KMS-11 (cell line): ENCODE measurements around the gene TJP3.

ENCODE experiments used
- H2AFZ ChIP-seq: fragments of 200-600 bp; sonication (generic); 2 replicates; pipeline ENCODE4 v1.6.1; 2016; ENCODE audit warnings: antibody characterized with exemption, mixed run types, low read depth
- H3K27ac ChIP-seq: fragments of 200-600 bp; sonication (generic); 2 replicates; pipeline ENCODE4 v1.6.1; 2016; ENCODE audit warnings: mild to moderate bottlenecking, mixed run types
- H3K27me3 ChIP-seq: fragments of 200-600 bp; sonication (generic); 2 replicates; pipeline ENCODE4 v1.6.1; 2017; ENCODE audit warnings: mild to moderate bottlenecking, low read depth, mixed run types, moderate library complexity; ENCODE audit not compliant: insufficient read depth
- H3K36me3 ChIP-seq: fragments of 200-600 bp; sonication (generic); 2 replicates; pipeline ENCODE4 v1.6.1; 2017; ENCODE audit warnings: mild to moderate bottlenecking, mixed run types; ENCODE audit not compliant: insufficient read depth
- H3K4me1 ChIP-seq: fragments of 200-600 bp; sonication (generic); 2 replicates; pipeline ENCODE4 v1.6.1; 2016; ENCODE audit warnings: mild to moderate bottlenecking, low read depth, mixed run types; ENCODE audit not compliant: poor library complexity, severe bottlenecking
- H3K4me2 ChIP-seq: fragments of 200-600 bp; sonication (generic); 2 replicates; pipeline ENCODE4 v1.7.0; 2016; ENCODE audit warnings: mild to moderate bottlenecking, mixed run types
- H3K4me3 ChIP-seq: fragments of 200-600 bp; sonication (generic); IDR thresholded peaks from 2 replicates; pipeline ENCODE4 v1.6.1; 2017; ENCODE audit warnings: low read depth, low read length, mixed read lengths; ENCODE audit not compliant: insufficient read depth
- H3K79me2 ChIP-seq: fragments of 200-600 bp; sonication (generic); 2 replicates; pipeline ENCODE4 v1.6.1; 2016; ENCODE audit warnings: low read depth, mixed run types; ENCODE audit not compliant: insufficient read depth
- H3K9ac ChIP-seq: fragments of 200-600 bp; sonication (generic); 2 replicates; pipeline ENCODE4 v1.6.1; 2016; ENCODE audit warnings: mild to moderate bottlenecking, mixed run types
- H4K20me1 ChIP-seq: fragments of 200-600 bp; sonication (generic); 2 replicates; pipeline ENCODE4 v1.6.1; 2016; ENCODE audit warnings: mild to moderate bottlenecking, mixed run types; ENCODE audit not compliant: insufficient read depth
- TF ChIP-seq, protein P1 (sequence below): fragments of 200-600 bp; sonication (generic); conservative IDR thresholded peaks from 2 replicates; pipeline ENCODE4 v1.6.1; 2017; ENCODE audit warnings: low read depth, mild to moderate bottlenecking, antibody characterized with exemption, low read length, moderate library complexity, mixed read lengths

Gene TJP3

DNA sequence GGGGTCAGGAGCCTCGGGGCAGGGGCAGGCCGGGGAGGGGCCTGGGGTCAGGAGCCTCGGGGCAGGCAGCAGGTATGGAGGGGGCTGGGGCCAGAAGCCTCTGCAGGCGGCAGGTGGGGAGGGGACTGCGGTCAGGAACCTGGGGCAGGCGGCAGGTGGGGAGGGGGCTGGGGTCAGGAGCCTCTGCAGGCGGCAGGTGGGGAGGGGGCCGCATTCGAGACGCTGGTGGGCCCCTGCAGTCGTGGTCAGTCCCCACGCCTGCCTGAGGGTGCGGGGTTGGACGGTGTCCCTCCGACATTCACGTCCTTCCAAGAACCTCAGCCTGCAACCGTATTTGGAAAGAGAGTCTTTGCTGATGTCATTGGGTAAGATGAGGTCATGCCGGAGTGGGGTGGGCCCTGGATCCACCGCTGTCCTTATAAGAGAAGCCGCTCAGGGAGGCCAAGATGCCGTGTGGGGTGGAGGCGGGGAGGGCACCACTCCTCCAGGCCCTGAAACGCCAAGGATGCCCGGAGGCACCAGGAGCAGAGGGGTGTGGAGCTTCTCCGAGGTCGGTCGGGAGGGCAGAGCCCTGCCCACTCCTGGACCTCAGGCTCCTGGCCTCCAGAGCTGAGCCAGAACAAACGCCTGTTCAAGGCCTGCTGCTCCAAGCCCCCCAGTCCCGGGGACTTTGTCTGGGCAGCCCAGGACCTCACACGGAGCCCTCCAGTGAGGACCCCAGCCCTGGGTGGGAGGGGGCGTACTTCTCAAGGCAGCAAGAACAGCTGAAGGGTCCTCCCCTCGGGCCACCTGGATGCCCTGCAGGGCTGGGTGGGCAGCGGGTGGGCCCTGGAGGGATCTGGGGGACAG, 38.0 kb upstream of the TJP3 start:
- H2AFZ ChIP-seq = no peak overlapping the region
- peaks cover 6% of the 10 kb centered on the region for H3K4me1 ChIP-seq
- no peak overlapping the region for H3K9ac ChIP-seq
- H3K27me3 ChIP-seq = no peaks in the 10 kb centered on the region
- H3K79me2 ChIP-seq = no peaks in the 10 kb centered on the region
- H4K20me1 ChIP-seq = no peaks in the 10 kb centered on the region
- no peak overlapping the region for H3K4me3 ChIP-seq
- TF ChIP-seq, protein P1, sequence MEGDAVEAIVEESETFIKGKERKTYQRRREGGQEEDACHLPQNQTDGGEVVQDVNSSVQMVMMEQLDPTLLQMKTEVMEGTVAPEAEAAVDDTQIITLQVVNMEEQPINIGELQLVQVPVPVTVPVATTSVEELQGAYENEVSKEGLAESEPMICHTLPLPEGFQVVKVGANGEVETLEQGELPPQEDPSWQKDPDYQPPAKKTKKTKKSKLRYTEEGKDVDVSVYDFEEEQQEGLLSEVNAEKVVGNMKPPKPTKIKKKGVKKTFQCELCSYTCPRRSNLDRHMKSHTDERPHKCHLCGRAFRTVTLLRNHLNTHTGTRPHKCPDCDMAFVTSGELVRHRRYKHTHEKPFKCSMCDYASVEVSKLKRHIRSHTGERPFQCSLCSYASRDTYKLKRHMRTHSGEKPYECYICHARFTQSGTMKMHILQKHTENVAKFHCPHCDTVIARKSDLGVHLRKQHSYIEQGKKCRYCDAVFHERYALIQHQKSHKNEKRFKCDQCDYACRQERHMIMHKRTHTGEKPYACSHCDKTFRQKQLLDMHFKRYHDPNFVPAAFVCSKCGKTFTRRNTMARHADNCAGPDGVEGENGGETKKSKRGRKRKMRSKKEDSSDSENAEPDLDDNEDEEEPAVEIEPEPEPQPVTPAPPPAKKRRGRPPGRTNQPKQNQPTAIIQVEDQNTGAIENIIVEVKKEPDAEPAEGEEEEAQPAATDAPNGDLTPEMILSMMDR = no peak
- no peak overlapping the region for H3K4me2 ChIP-seq
- H3K36me3 ChIP-seq = no peaks in the 10 kb centered on the region
- no peak overlapping the region for H3K27ac ChIP-seq

DNA sequence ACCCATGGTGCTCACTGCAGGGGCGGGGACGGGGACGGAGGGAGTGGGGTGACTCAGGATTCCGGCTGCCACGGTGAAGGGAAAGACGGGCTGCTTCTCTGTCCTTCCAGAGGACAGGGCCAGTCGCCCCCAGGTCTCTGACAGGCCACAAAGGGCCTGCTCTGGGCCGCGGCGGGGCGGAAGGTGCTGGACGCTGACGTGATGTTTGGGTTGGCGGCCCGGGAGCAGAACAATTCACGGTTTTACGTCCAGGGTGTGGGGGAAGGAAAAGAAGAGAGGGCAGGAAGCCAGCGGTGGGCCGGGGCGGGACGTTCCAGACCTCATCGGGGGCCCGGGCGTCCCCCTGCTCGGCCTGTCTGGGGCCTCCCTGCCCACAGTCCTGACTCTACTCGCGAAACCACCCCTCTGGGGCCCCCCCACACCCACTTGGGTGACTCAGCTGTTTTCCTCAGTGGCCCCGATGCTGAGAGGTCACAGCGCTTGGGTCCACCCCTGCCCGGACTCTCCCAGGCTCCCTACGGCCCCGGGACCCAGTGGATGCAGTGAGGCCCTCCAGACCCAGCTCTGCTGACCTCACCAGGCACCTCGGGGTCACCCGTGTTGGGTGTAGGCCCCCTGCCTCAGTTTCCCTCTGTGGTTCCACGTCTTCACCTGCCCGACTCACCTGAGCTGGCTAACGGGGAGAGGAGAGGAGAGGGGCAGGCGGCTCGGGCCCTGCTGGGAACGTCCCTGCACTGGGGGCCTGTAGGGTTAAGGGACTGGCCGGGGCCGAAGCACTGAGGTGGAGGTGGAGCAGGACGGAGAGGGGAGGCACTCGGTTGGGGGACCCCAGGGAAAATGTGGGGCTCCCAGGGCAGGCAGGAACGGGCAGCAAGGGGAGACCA, 37.1 kb upstream of the TJP3 start:
- Histone ChIP-seq H3K4me2 (no peak overlapping the region), H3K36me3 (no peaks in the 10 kb centered on the region), H3K4me1 (no peaks in the 10 kb centered on the region), H3K9ac (no peak overlapping the region), H3K79me2 (no peaks in the 10 kb centered on the region), H4K20me1 (no peaks in the 10 kb centered on the region), H2AFZ (no peak overlapping the region), H3K4me3 (no peak overlapping the region), H3K27ac (no peak overlapping the region), H3K27me3 (no peaks in the 10 kb centered on the region)
- TF ChIP-seq, protein P1 = no peak

DNA sequence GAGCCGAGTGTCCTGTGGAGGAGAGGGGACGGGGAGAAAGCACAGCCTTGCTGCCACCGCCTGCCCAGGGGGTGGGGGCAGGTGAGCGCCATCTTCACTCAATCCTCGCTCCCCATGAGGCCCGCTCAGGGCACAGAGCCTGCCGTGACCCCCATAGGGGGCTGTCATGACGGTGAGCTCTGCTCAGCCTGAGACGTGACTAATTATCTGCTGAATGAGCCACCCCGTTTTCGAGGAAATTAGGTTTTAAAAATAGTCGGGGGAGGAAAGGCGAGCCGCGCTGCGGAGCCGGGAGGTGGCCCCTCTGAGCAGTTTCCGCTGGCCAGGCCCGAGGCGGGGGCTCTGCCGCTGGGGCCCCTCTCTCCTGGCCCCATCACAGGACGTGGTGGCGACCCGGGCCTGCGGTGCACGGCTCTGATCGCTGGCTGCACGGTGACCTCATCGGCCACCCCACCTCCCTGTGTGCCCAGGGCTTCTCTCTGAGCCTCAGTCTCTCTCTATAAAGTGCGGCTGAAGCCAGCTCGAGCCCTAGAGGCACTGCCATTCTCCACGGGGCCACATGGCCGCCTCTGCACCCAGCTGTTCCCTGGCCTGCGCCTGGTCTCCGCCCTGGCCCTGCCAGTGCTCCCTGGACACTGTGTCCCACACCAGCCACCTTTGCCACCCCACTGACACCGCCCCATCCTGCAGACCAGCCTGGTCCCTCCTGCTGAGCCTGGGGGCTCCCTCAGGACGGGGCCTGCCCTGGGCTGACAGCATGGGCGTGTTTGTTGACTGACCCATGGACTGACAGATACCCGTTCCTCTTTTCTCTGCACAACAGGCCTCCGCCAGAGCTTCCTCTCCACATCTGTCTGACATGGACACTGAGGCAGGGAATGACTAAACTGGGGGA, 36.3 kb upstream of the TJP3 start:
- Histone ChIP-seq H3K4me3 (no peak overlapping the region), H2AFZ (no peak overlapping the region), H3K27me3 (no peaks in the 10 kb centered on the region), H3K9ac (no peak overlapping the region), H3K79me2 (no peaks in the 10 kb centered on the region), H3K4me1 (no peaks in the 10 kb centered on the region), H3K36me3 (no peaks in the 10 kb centered on the region), H4K20me1 (no peaks in the 10 kb centered on the region), H3K27ac (no peak overlapping the region), H3K4me2 (no peak overlapping the region)
- TF ChIP-seq, protein P1 = no peak

DNA sequence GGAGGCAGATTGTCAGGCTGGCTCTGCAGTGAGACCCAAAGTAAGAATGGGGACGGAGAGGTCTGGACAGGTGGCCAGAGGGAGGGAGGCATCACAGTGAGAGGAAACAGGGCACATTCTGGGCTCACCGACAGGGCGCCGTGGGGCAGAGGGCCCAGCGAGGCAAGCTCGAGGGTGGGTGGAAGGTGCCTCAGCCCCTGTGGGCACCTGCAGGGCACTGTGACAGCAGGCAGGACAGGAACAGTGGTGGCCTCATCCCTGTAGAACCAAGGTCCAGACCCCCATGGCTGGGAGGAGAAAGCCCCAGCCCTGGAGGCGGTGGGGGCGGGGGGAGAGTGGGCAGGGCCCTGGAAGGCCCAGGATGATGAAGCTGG, 35.6 kb upstream of the TJP3 start:
- Histone ChIP-seq H3K36me3 (no peaks in the 10 kb centered on the region), H3K4me1 (no peaks in the 10 kb centered on the region), H2AFZ (no peak overlapping the region), H3K79me2 (no peaks in the 10 kb centered on the region), H3K9ac (no peak overlapping the region), H3K27me3 (no peaks in the 10 kb centered on the region), H3K27ac (no peak overlapping the region), H4K20me1 (no peaks in the 10 kb centered on the region), H3K4me2 (no peak overlapping the region), H3K4me3 (no peak overlapping the region)
- TF ChIP-seq, protein P1 = no peak
